Thoracic aorta (tissue), 2 donors: ENCODE data around the gene CPA1. TPM values are rescaled to one million over a fixed set of nuclear protein-coding genes. Genes with fewer than 3 reads are reported as not detected.

Experiments
- ATAC-seq: fragments of 150-250 bp; one replicate; pipeline ENCODE4 v1.8.0; 2017; ENCODE audit warnings: low read depth; ENCODE audit not compliant: insufficient number of reproducible peaks, low FRiP score
- DNase-seq: peaks from one replicate; pipeline ENCODE4 v3.0.0-alpha.2; 2020; ENCODE audit warnings: low spot score
- H3K27ac ChIP-seq, 2 donors: fragments of 200-600 bp; sonication (generic); 1 replicate in 1 of 2; 2 replicates in 1 of 2; pipeline ENCODE4 v1.5.1; 2016; ENCODE audit warnings: mild to moderate bottlenecking in 2 of 2, moderate library complexity in 2 of 2
- H3K27me3 ChIP-seq: fragments of 200-600 bp; sonication (generic); replicated peaks from 2 replicates; pipeline ENCODE4 v1.6.0; 2016; ENCODE audit warnings: mild to moderate bottlenecking; ENCODE audit not compliant: insufficient read depth
- H3K36me3 ChIP-seq: fragments of 200-600 bp; sonication (generic); one replicate; pipeline ENCODE4 v1.5.1; 2016
- H3K4me1 ChIP-seq, 2 donors: fragments of 200-600 bp; sonication (generic); 1 replicate in 1 of 2; 2 replicates in 1 of 2; pipeline versions ENCODE4 v1.5.1 to v1.6.0; 2016; ENCODE audit warnings: low read depth in 2 of 2, mild to moderate bottlenecking in 1 of 2; ENCODE audit not compliant: control insufficient read depth in 1 of 2
- H3K4me3 ChIP-seq: fragments of 200-600 bp; sonication (generic); 2 replicates; pipeline ENCODE4 v1.5.1; 2016; ENCODE audit warnings: mild to moderate bottlenecking
- H3K9me3 ChIP-seq: fragments of 200-600 bp; sonication (generic); 2 replicates; pipeline ENCODE4 v1.5.1; 2016
- total RNA-seq, 2 donors: library from RNA; depleted of rRNA; stranded (reverse); fragments of >200 nt; gene quantifications; one replicate each; pipeline versions ENCODE4 v1.1.0 to v1.2.3, GENCODE V29; 2016
- TF ChIP-seq, protein P1 (sequence below): fragments of 200-600 bp; sonication (generic); IDR thresholded peaks from one replicate; pipeline ENCODE4 v1.5.1; 2019; ENCODE audit warnings: antibody characterized with exemption

Gene CPA1
- total RNA-seq, 2 donors from 2014 or later, result 1.8 to 4.1 TPM

DNA sequence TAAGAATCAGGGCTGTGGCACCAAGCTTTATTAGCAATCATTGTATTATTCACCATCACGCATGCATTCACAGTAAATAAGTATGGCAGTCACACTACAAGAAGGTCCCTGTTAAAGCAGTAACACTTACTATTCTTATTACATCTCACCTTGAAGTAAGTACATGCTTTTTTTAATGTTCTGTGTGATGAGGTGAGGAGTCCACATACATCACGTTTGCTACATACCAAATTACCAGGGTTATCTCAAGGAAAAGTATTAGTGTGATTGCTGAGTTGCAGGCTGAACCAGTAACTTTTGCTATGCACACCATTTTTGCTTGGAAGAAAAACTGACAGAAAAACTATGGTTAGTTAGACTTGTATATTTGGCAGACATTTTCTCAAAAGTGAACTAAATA lies 24.7 kb downstream of the CPA1 start:
- no peak overlapping the region for H3K27ac ChIP-seq
- no peaks in the 10 kb centered on the region for H3K9me3 ChIP-seq
- no peaks in the 10 kb centered on the region for H3K36me3 ChIP-seq
- no peak for ATAC-seq
- no peak for DNase-seq
- H3K4me3 ChIP-seq, result no peak overlapping the region
- H3K27me3 ChIP-seq, result no peaks in the 10 kb centered on the region
- TF ChIP-seq, protein P1, sequence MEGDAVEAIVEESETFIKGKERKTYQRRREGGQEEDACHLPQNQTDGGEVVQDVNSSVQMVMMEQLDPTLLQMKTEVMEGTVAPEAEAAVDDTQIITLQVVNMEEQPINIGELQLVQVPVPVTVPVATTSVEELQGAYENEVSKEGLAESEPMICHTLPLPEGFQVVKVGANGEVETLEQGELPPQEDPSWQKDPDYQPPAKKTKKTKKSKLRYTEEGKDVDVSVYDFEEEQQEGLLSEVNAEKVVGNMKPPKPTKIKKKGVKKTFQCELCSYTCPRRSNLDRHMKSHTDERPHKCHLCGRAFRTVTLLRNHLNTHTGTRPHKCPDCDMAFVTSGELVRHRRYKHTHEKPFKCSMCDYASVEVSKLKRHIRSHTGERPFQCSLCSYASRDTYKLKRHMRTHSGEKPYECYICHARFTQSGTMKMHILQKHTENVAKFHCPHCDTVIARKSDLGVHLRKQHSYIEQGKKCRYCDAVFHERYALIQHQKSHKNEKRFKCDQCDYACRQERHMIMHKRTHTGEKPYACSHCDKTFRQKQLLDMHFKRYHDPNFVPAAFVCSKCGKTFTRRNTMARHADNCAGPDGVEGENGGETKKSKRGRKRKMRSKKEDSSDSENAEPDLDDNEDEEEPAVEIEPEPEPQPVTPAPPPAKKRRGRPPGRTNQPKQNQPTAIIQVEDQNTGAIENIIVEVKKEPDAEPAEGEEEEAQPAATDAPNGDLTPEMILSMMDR, result no peak
- peaks cover 0 to 8% of the 10 kb centered on the region in 2 donors for H3K4me1 ChIP-seq

DNA sequence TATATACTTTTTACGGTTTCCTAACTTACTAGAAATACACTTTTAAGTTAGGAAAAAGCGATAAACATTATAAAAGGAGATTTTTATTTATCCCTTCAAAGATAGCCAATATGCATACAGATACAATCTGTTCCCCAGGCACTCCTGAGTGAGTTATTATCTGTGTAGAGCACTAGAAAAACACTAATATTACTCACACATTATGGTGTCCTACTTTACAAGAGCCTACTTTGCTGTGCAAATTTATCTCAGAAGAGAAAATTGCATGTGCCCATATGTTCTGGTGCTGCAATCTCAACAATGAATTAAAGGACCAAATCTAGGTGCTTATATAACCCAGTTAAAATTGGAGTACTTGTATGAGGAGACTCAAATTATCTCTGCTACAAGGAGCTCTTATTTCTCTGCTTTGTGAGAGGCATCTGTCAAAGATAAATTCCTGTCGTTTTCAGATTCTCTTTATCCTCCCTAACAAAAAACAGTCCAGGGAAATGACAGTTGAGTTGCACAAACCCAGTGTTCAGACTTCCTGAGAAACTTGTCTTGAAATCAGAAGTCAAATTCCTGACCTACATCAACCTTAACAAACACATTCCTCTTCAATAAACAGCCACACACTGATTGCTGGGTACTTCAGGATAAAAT lies 28.9 kb downstream of the CPA1 start:
- TF ChIP-seq, protein P1, result no peak
- Histone ChIP-seq H3K4me1 (no peaks in the 10 kb centered on the region), H3K4me3 (no peak overlapping the region), H3K36me3 (no peaks in the 10 kb centered on the region), H3K9me3 (no peaks in the 10 kb centered on the region), H3K27ac (no peak overlapping the region), H3K27me3 (no peaks in the 10 kb centered on the region)
- no peak for DNase-seq
- ATAC-seq, result no peak

DNA sequence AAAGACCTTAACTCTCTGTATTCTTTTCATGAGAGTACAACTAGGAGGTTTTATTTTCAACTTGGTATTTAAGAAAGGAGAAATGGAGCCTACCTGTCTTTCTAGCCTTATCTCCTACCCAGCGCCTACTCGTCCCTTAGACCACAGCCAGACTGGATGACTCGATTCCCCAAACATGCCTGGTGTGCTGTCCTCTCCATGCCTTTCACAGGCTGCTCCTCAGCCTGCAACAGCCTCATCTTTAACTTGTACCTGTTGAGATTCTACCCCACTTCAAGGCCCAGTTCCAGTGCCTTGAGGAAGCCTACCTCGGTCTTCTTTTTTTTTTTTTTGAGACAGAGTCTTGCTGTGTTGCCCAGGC lies 29.4 kb downstream of the CPA1 start:
- no peak for ATAC-seq
- Histone ChIP-seq H3K9me3 (no peaks in the 10 kb centered on the region), H3K27ac (no peak overlapping the region), H3K4me3 (no peak overlapping the region), H3K36me3 (no peaks in the 10 kb centered on the region), H3K4me1 (no peaks in the 10 kb centered on the region), H3K27me3 (no peaks in the 10 kb centered on the region)
- DNase-seq, result no peak
- TF ChIP-seq, protein P1, result no peak

DNA sequence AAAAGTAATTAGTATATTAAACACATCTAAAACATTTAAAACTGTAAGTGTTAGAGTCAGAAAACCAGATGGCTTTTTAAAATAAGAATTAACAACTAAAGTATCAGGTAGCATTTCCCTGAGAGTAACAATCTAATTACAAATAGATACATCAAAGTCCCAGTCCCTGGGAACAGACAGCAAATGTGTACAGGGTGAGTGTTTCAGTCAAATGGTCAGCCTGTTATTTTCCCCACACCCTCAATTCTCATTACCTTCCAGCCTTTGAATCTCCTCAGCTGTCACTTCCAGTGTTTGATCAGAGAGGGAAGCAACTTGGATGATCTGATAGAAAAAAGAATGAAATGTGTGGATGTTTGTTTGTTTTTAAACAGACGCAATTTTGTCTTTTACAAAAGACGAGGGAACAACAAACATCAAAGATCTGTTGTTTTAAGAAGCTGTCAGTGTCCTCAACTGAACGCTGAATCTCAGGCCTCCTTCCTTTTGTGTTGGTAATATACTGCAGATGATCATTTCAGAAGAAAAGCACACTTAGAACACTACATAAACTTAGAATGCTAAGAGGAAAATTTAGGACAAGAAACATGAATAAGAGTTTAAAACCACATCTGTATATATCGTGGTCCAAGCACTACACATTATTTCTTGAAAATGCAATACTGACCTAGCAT lies 30.7 kb downstream of the CPA1 start:
- no peaks in the 10 kb centered on the region for H3K27me3 ChIP-seq
- TF ChIP-seq, protein P1, result no peak
- DNase-seq, result no peak
- H3K4me1 ChIP-seq, result no peaks in the 10 kb centered on the region
- no peak overlapping the region for H3K27ac ChIP-seq
- ATAC-seq, result no peak
- no peaks in the 10 kb centered on the region for H3K9me3 ChIP-seq
- H3K4me3 ChIP-seq, result no peak overlapping the region
- H3K36me3 ChIP-seq, result no peaks in the 10 kb centered on the region

DNA sequence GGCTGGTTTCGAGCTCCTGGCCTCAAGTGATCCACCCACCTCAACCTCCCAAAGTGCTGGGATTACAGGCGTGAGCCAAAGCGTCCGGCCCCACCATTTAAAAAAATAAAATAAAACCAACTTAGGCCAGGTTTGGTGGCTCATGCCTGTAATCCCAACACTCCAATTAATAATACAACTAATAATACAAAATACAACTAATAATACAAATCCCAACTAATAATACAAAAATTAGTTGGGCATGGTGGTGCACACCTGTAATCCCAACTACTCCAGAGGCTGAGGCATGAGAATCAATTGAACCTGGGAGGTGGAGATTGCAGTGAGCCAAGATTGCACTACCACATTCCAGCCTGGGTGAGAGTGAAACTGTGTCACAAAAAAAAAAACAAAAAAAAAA lies 32.9 kb downstream of the CPA1 start:
- H3K27me3 ChIP-seq, result no peaks in the 10 kb centered on the region
- no peak for ATAC-seq

More for the DNA sequence above, 32.9 kb downstream of the CPA1 start:
- H3K9me3 ChIP-seq, result no peaks in the 10 kb centered on the region
- no peak for DNase-seq
- TF ChIP-seq, protein P1, result no peak
- H3K4me1 ChIP-seq, result no peaks in the 10 kb centered on the region
- H3K4me3 ChIP-seq, result no peak overlapping the region
- no peaks in the 10 kb centered on the region for H3K36me3 ChIP-seq
- H3K27ac ChIP-seq, result no peak overlapping the region
